K562 (cell line): ENCODE measurements around the gene SPDYE1. TPM values are rescaled to one million over a fixed set of nuclear protein-coding genes. Genes with fewer than 3 reads are reported as not detected.
"Not testable (repeated sequence)": the region's sequence is repeated elsewhere in the genome, so short reads cannot be mapped to it uniquely, and the experiment has no call there.

Experiments
- ATAC-seq: fragments of 200-7000 bp; cut with Tn5 transposase; 3 replicates; pipeline ENCODE4 v1.9.1; 2020; ENCODE audit warnings: moderate library complexity
- BruUV-seq: library from RNA; stranded (reverse); fragments of 400-500 nt; replicated peaks from 2 replicates; lab custom pipeline; 2021; lab: Mats Ljungman, UMichigan
- CTCF ChIA-PET: fragments of 300-600 bp; formaldehyde crosslinking; extraction: SDS; loops from one replicate; lab custom pipeline; 2021; ENCODE audit warnings: low intra/inter-chr PET ratio; lab: Yijun Ruan, JAX
- POLR2A ChIA-PET: fragments of 300-600, 350-650 bp; sonication (Branson Sonifier 250); formaldehyde crosslinking; extraction: SDS; loops from one replicate; lab custom pipeline; 2021; ENCODE audit warnings: antibody characterized with exemption, inconsistent platforms; lab: Yijun Ruan, JAX
- DNase-seq, 4 experiments: peaks; one replicate each; pipeline versions ENCODE4 v3.0.0 to v3.0.0-alpha.2; 2011 to 2018; ENCODE audit warnings: low spot score in 3 of 4, mixed read lengths in 3 of 4; ENCODE audit errors: extremely low read depth in 1 of 4
- FAIRE-seq: peaks from 2 replicates; lab custom pipeline; 2011; peaks lifted over from hg19 to GRCh38; lab: Jason Lieb, UNC
- H2AFZ ChIP-seq: 2 replicates; pipeline ENCODE4 v1.6.0; 2011; ENCODE audit warnings: low read depth, low read length, control low read depth, inconsistent platforms
- H3K27ac ChIP-seq: fragments of 200-600 bp; 3 replicates; pipeline ENCODE4 v1.8.0; 2011; ENCODE audit warnings: low read depth, mild to moderate bottlenecking, control low read depth, inconsistent platforms, low read length, moderate library complexity, mixed read lengths; ENCODE audit errors: extremely low read depth
- H3K27me3 ChIP-seq, 2 experiments: fragments of 300-600 bp in 1 of 2; 2 replicates in 1 of 2; 3 replicates in 1 of 2; pipeline versions ENCODE4 v1.6.0 to v1.8.0; 2011; ENCODE audit warnings: inconsistent platforms in 2 of 2, low read length in 2 of 2, mild to moderate bottlenecking in 1 of 2, mixed read lengths in 1 of 2, moderate library complexity in 1 of 2; ENCODE audit not compliant: control insufficient read depth in 2 of 2, insufficient read depth in 2 of 2
- H3K36me3 ChIP-seq: fragments of 300-600 bp; 3 replicates; pipeline ENCODE4 v1.8.0; 2011; ENCODE audit warnings: mild to moderate bottlenecking, low read length, inconsistent platforms; ENCODE audit not compliant: control insufficient read depth, insufficient read depth
- H3K4me1 ChIP-seq, 2 experiments: fragments of 200-600 bp in 1 of 2; replicated peaks in 1 of 2; 2 replicates in 1 of 2; 3 replicates in 1 of 2; pipeline versions ENCODE4 v1.5.1 to v1.8.0; 2011; ENCODE audit warnings: inconsistent platforms in 2 of 2, low read length in 2 of 2, mild to moderate bottlenecking in 1 of 2, mixed read lengths in 1 of 2, moderate library complexity in 1 of 2; ENCODE audit not compliant: control insufficient read depth in 2 of 2, insufficient read depth in 2 of 2
- H3K4me2 ChIP-seq: 2 replicates; pipeline ENCODE4 v1.6.1; 2011; ENCODE audit warnings: low read length, control low read depth, inconsistent platforms, mixed read lengths; ENCODE audit not compliant: insufficient read depth
- H3K4me3 ChIP-seq: fragments of 200-600 bp; sonication (generic), shearing (Covaris generic); 2 replicates; pipeline ENCODE4 v1.5.1; 2016; ENCODE audit warnings: control low read depth, inconsistent platforms
- H3K79me2 ChIP-seq: fragments of 200-600 bp; 3 replicates; pipeline ENCODE4 v1.8.0; 2011; ENCODE audit warnings: low read length, inconsistent platforms; ENCODE audit not compliant: control insufficient read depth, insufficient read depth
- H3K9ac ChIP-seq, 2 experiments: 2 replicates each; pipeline versions ENCODE4 v1.6.0 to v1.6.1; 2011; ENCODE audit warnings: low read depth in 2 of 2, low read length in 2 of 2, control low read depth in 1 of 2, inconsistent platforms in 1 of 2, mild to moderate bottlenecking in 1 of 2, mixed read lengths in 1 of 2; ENCODE audit not compliant: insufficient read depth in 1 of 2
- H3K9me1 ChIP-seq: one replicate; pipeline ENCODE4 v1.6.0; 2011; ENCODE audit warnings: inconsistent platforms, mild to moderate bottlenecking, low read length, moderate library complexity; ENCODE audit not compliant: control insufficient read depth, insufficient read depth
- H3K9me3 ChIP-seq: replicated peaks from 2 replicates; pipeline ENCODE4 v1.5.1; 2011; ENCODE audit warnings: low read depth, low read length, inconsistent platforms; ENCODE audit not compliant: control insufficient read depth, insufficient read depth
- H4K20me1 ChIP-seq: replicated peaks from 2 replicates; pipeline ENCODE4 v1.6.1; 2011; ENCODE audit warnings: low read length, inconsistent platforms, mixed read lengths; ENCODE audit not compliant: control insufficient read depth, insufficient read depth
- CTCF ChIP-seq, 3 experiments: IDR thresholded peaks in 2 of 3; conservative IDR thresholded peaks in 1 of 3; 2 replicates each; pipeline ENCODE4 v1.5.1; 2011 to 2012; ENCODE audit warnings: low read length in 3 of 3, mild to moderate bottlenecking in 3 of 3, control low read depth in 2 of 3, improper control_type of control experiment in 1 of 3, inconsistent platforms in 1 of 3, low read depth in 1 of 3, mixed read lengths in 1 of 3, moderate library complexity in 1 of 3; ENCODE audit not compliant: insufficient read depth in 2 of 3
- L3MBTL2 ChIP-seq: fragments of 450-650 bp; IDR thresholded peaks from 2 replicates; pipeline ENCODE4 v1.6.1; 2016; ENCODE audit warnings: mild to moderate bottlenecking, moderate library complexity
- MGA ChIP-seq: fragments of 450-650 bp; IDR thresholded peaks from 2 replicates; pipeline ENCODE4 v1.6.1; 2016; ENCODE audit warnings: mild to moderate bottlenecking, moderate library complexity
- ZBTB33 ChIP-seq: sonication (generic); formaldehyde crosslinking; IDR thresholded peaks from 2 replicates; pipeline ENCODE4 v1.8.1; 2023; ENCODE audit warnings: mild to moderate bottlenecking, missing genetic modification reagents
- WGBS: fragments of 100-300 bp; shearing (Covaris generic); methylation state at CpG from one replicate; pipeline ENCODE4 v1.1.6; 2016; ENCODE audit warnings: low coverage, mixed read lengths; ENCODE audit not compliant: insufficient coverage; ENCODE audit errors: missing lambda C conversion rate; 5-methylcytosine and 5-hydroxymethylcytosine counted together
- in situ Hi-C: fragments of 300-500 bp; cut with MboI; formaldehyde crosslinking; loops from 4 replicates; pipeline ENCODE4 v1.15.0; 2018; ENCODE audit warnings: inconsistent platforms, mixed read lengths
- intact Hi-C: fragments of 100-400 bp; cut with micrococcal nuclease; formaldehyde crosslinking; loops from 2 replicates; pipeline ENCODE4 v1.14.2; 2022
- polyA plus RNA-seq, 8 experiments: library from polyadenylated mRNA; depleted of rRNA in 4 of 8; stranded (reverse) in 5 of 8; unstranded in 3 of 8; fragments of >200 nt; fragmentation: Nextera tagmentation in 2 of 8; fragmentation: Illumina TruSeq in 1 of 8; extraction: Ambion mirVana in 2 of 8; extraction: Trizol in 1 of 8; gene quantifications; 2 replicates each; pipeline versions ENCODE4 v1.2.1 to v1.2.3, GENCODE V29; 2011 to 2014; ENCODE audit warnings: inconsistent platforms in 1 of 8, missing spikeins in 1 of 8
- total RNA-seq, 7 experiments: library from RNA; depleted of rRNA in 6 of 7; stranded (reverse); fragments of >200 nt in 6 of 7; fragmentation: Illumina TruSeq in 2 of 7; extraction: Trizol in 2 of 7; gene quantifications; 2 replicates each; pipeline versions ENCODE4 v1.2.1 to v1.2.3, GENCODE V29; 2011 to 2021; ENCODE audit warnings: low replicate concordance in 1 of 7

SPDYE1 gene
- total and polyA plus RNA-seq, 9 of the 15 experiments (the other 6 are each of a cell fraction or from before 2014, with no cell fraction given): 0.04 to 0.10 TPM; not detected in 7

GRCh38 chr7:44040493-44040891 is 42.8 kb downstream of the SPDYE1 start:
- FAIRE-seq, H3K4me3 ChIP-seq, H3K79me2 ChIP-seq, H3K9me3 ChIP-seq, POLR2A ChIA-PET, H4K20me1 ChIP-seq, H3K4me2 ChIP-seq, H3K27me3 ChIP-seq, BruUV-seq, intact Hi-C loops, ATAC-seq, H3K27ac ChIP-seq, H3K36me3 ChIP-seq, DNase-seq, in situ Hi-C loops, CTCF ChIA-PET, H3K9me1 ChIP-seq: not testable (repeated sequence)
- H3K9ac ChIP-seq: peak overlapping the region in 1 of 2 experiments; percentile 35; a peak in 1 of 4 replicates
- H3K4me1 ChIP-seq: peaks cover 5 to 45% of the 10 kb centered on the region in 2 experiments; a peak in 4 of 5 replicates
- peak overlapping the region; percentile 55; the same call in 1 of the 2 replicates for H2AFZ ChIP-seq
- WGBS: 37% methylated on average over 13 of the region's 46 CpGs
- peak; percentile 44; the same call in 1 of the 2 replicates for TF ChIP-seq ZBTB33 (CRISPR knock-in tag)
- TF ChIP-seq CTCF (IDR thresholded peaks at IDR 0.05 in 2 of 3, conservative IDR thresholded peaks at IDR 0.05 in 1 of 3; ENCODE audit: insufficient read depth in 2 of 3, low read depth in 1 of 3, low read length in 3 of 3): peak in 1 of 3 experiments; percentile 20; a peak in 1 of 6 replicates
- peak; percentile 38; the same call in 1 of the 2 replicates for TF ChIP-seq L3MBTL2
- peak; percentile 13; the same call in 1 of the 2 replicates for TF ChIP-seq MGA
